OCI-LY7 (cell line): Measurements from ENCODE around the gene MINDY2. TPM values are rescaled to one million over a fixed set of nuclear protein-coding genes. Genes with fewer than 3 reads are reported as not detected.

ENCODE experiments used
- Bru-seq: library from RNA; stranded (reverse); fragments of 400-500 nt; gene quantifications from one replicate; lab custom pipeline; 2021; lab: Mats Ljungman, UMichigan
- BruChase-seq, 2 experiments: library from RNA; stranded (reverse); fragments of 400-500 nt; gene quantifications; one replicate each; lab custom pipeline; 2021; lab: Mats Ljungman, UMichigan
- BruUV-seq: library from RNA; stranded (reverse); fragments of 400-500 nt; replicated peaks from 2 replicates; lab custom pipeline; 2021; lab: Mats Ljungman, UMichigan
- CTCF ChIA-PET: fragments of 300-600 bp; sonication (Branson Sonifier 250); formaldehyde crosslinking; loops from one replicate; lab custom pipeline; 2022; ENCODE audit warnings: antibody characterized with exemption; ENCODE audit not compliant: unreplicated experiment; lab: Charles Lee
- POLR2A ChIA-PET: fragments of 300-600 bp; sonication (Branson Sonifier 250); formaldehyde crosslinking; loops from one replicate; lab custom pipeline; 2022; ENCODE audit warnings: antibody characterized with exemption; lab: Charles Lee
- DNase-seq: peaks from one replicate; pipeline ENCODE4 v3.0.0-alpha.2; 2015; ENCODE audit warnings: low spot score
- H2AFZ ChIP-seq: fragments of 200-600 bp; sonication (generic), shearing (Covaris generic); 2 replicates; pipeline ENCODE4 v1.6.1; 2014; ENCODE audit warnings: mild to moderate bottlenecking, antibody characterized with exemption, low read length, moderate library complexity
- H3K27ac ChIP-seq: fragments of 200-600 bp; sonication (generic); 2 replicates; pipeline ENCODE4 v1.5.1; 2014; ENCODE audit warnings: mixed run types, low read depth, mild to moderate bottlenecking, moderate library complexity, low read length, inconsistent platforms; ENCODE audit not compliant: poor library complexity, severe bottlenecking
- H3K36me3 ChIP-seq: fragments of 200-600 bp; sonication (generic); 2 replicates; pipeline ENCODE4 v1.6.1; 2014; ENCODE audit warnings: mild to moderate bottlenecking, antibody characterized with exemption, low read length, moderate library complexity, mixed read lengths; ENCODE audit not compliant: insufficient read depth
- H3K4me1 ChIP-seq: fragments of 200-600 bp; sonication (generic); 2 replicates; pipeline ENCODE4 v1.5.1; 2014; ENCODE audit warnings: mild to moderate bottlenecking, low read length; ENCODE audit not compliant: insufficient read depth, poor library complexity, severe bottlenecking
- H3K4me2 ChIP-seq: fragments of 200-600 bp; sonication (generic); 2 replicates; pipeline ENCODE4 v1.6.1; 2014; ENCODE audit warnings: mild to moderate bottlenecking, low read length
- H3K4me3 ChIP-seq: fragments of 200-600 bp; sonication (generic); 2 replicates; pipeline ENCODE4 v1.5.1; 2014; ENCODE audit warnings: mild to moderate bottlenecking, low read depth, low read length; ENCODE audit not compliant: poor library complexity, severe bottlenecking
- H3K79me2 ChIP-seq: fragments of 200-600 bp; sonication (generic); 2 replicates; pipeline ENCODE4 v1.6.1; 2016; ENCODE audit warnings: low read depth, mild to moderate bottlenecking, low read length, moderate library complexity, mixed read lengths; ENCODE audit not compliant: insufficient read depth
- H3K9me2 ChIP-seq: fragments of 200-600 bp; sonication (generic); 2 replicates; pipeline ENCODE4 v1.6.1; 2016; ENCODE audit warnings: mild to moderate bottlenecking, low read length, mixed read lengths; ENCODE audit not compliant: insufficient read depth
- H3K9me3 ChIP-seq: fragments of 200-600 bp; sonication (generic); 2 replicates; pipeline ENCODE4 v1.6.1; 2014; ENCODE audit warnings: mild to moderate bottlenecking, mixed run types, low read length, mixed read lengths
- H4K20me1 ChIP-seq: fragments of 200-600 bp; sonication (generic); 2 replicates; pipeline ENCODE4 v1.6.1; 2014; ENCODE audit warnings: mild to moderate bottlenecking, antibody characterized with exemption, low read length, moderate library complexity, mixed read lengths; ENCODE audit not compliant: insufficient read depth
- EZH2phosphoT487 ChIP-seq: fragments of 200-600 bp; sonication (generic); IDR thresholded peaks from 2 replicates; pipeline ENCODE4 v1.6.1; 2018; ENCODE audit warnings: low read depth, borderline replicate concordance, mild to moderate bottlenecking, mixed run types, antibody characterized with exemption, low read length, moderate library complexity, mixed read lengths
- intact Hi-C: fragments of 100-400 bp; cut with micrococcal nuclease; formaldehyde crosslinking; loops from one replicate; pipeline ENCODE4 v1.10.0; 2022; ENCODE audit not compliant: unreplicated experiment
- long read RNA-seq: library from polyadenylated mRNA; stranded (forward); transcript quantifications from one replicate; pipeline ENCODE4 v2.0.0, GENCODE V29; 2022
- total RNA-seq, 2 experiments: library from RNA; depleted of rRNA in 1 of 2; stranded (reverse); fragments of >200 nt in 1 of 2; shearing (Covaris generic) in 1 of 2; gene quantifications; 2 replicates each; pipeline ENCODE4 v1.2.3, GENCODE V29; 2014 to 2022
- TF ChIP-seq, protein P1 (sequence below): fragments of 200-600 bp; sonication (generic); conservative IDR thresholded peaks from 2 replicates; pipeline ENCODE4 v1.5.1; 2014; ENCODE audit warnings: mild to moderate bottlenecking, antibody characterized with exemption, low read length, moderate library complexity, mixed read lengths

MINDY2 gene
- total RNA-seq (2014; rRNA removed; shearing (Covaris generic)) (9.9 and 10.5 TPM in 2 replicates), total RNA-seq (2022) (14.1 and 15.7 TPM in 2 replicates), Bru-seq, nascent RNA (percentile 60 among the genes with signal in this experiment), BruChase-seq, experiment 1, labeled RNA remaining after a 6-hour chase (percentile 62 among the genes with signal in this experiment), BruChase-seq, experiment 2, labeled RNA remaining after a 2-hour chase (percentile 63 among the genes with signal in this experiment)
- long read RNA-seq, full-length matches to known transcripts: 5 of 37 reads
- long read RNA-seq, partial matches to known transcripts: 0 of 37 reads
- long read RNA-seq, other reads (novel, unspliced or antisense): 32 of 37 reads

DNA sequence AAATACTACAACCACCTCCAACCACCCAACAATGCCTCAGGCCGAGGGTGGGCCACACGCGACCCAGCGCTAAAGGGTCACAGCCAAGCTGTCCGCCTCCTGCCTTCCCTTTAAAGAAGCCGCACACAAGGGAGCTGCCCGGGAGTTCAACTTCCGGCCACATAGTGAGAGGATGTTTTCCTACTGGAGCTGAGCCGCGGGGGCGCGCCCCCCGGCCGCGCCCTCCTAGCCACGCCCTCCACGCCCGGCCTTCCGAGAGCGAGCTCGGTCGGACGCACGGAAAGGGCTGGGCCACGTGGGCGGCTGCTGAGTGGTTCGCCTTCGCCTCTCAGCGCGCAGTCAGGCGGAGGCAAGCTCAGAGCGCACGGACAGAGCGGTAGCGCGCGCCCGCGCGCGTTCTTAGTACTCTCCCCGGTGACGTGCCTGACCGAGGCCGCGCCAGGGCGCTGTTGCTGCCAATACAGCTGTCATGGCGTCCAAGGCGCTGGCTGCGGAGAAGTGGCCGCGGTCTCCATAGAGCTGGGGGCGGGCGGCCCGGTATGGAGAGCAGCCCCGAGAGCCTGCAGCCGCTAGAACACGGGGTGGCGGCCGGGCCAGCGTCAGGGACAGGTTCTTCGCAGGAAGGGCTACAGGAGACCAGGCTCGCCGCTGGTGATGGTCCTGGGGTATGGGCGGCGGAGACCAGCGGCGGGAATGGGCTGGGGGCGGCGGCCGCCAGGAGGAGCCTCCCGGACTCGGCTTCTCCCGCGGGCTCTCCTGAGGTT, at the start of gene MINDY2:
Gene MINDY2, plus strand, starts transcription at position 446 of the 764 bp plus-strand sequence. Its CDS starts 94 bp downstream, at position 540.
- POLR2A ChIA-PET: interaction anchor here (0.6 to 2.5 kb wide), 26 partner anchors 10 to 1627 kb away, joined by 3 to 30 read pairs (median 4); partner anchors contain the start of genes ADAM10 and SLTM
- Histone ChIP-seq H3K9me3 (no peaks in the 10 kb centered on the region), H3K4me1 (peaks cover 31% of the 10 kb centered on the region), H2AFZ (peak within 1 kb of the TSS; percentile 98), H4K20me1 (no peaks in the 10 kb centered on the region), H3K9me2 (no peaks in the 10 kb centered on the region), H3K36me3 (no peaks in the 10 kb centered on the region), H3K79me2 (peaks cover 14% of the 10 kb centered on the region; the same call in 1 of the 2 replicates), H3K4me3 (peak within 1 kb of the TSS; percentile 90), H3K27ac (peak within 1 kb of the TSS; percentile 59), H3K4me2 (peak within 1 kb of the TSS; percentile 95)
- CTCF ChIA-PET: interaction anchor here (0.6 to 2.5 kb wide), 5 partner anchors 15 to 559 kb away, joined by 3 to 10 read pairs (median 4); no protein-coding TSS in a partner anchor
- no TSS peak for BruUV-seq
- intact Hi-C loops: loop anchor here (1.0 to 5.0 kb wide), 3 partner anchors 23 to 499 kb away; partner anchors contain the start of gene SLTM
- peak; percentile 99 for DNase-seq
- TF ChIP-seq EZH2phosphoT487: no peak
- TF ChIP-seq, protein P1, sequence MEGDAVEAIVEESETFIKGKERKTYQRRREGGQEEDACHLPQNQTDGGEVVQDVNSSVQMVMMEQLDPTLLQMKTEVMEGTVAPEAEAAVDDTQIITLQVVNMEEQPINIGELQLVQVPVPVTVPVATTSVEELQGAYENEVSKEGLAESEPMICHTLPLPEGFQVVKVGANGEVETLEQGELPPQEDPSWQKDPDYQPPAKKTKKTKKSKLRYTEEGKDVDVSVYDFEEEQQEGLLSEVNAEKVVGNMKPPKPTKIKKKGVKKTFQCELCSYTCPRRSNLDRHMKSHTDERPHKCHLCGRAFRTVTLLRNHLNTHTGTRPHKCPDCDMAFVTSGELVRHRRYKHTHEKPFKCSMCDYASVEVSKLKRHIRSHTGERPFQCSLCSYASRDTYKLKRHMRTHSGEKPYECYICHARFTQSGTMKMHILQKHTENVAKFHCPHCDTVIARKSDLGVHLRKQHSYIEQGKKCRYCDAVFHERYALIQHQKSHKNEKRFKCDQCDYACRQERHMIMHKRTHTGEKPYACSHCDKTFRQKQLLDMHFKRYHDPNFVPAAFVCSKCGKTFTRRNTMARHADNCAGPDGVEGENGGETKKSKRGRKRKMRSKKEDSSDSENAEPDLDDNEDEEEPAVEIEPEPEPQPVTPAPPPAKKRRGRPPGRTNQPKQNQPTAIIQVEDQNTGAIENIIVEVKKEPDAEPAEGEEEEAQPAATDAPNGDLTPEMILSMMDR: peak; percentile 53; the same call in 1 of the 2 replicates

- Histone ChIP-seq H3K4me3 (no peak overlapping the region), H2AFZ (no peak overlapping the region), H3K79me2 (peaks cover 94% of the 10 kb centered on the region), H4K20me1 (no peaks in the 10 kb centered on the region), H3K27ac (peak overlapping the region; percentile 40), H3K9me2 (no peaks in the 10 kb centered on the region), H3K36me3 (0 out of 2 replicates have a peak, but pooled peaks cover 3% of the 10 kb centered on the region), H3K4me2 (peak overlapping the region; percentile 46), H3K9me3 (no peaks in the 10 kb centered on the region), H3K4me1 (peaks cover 40% of the 10 kb centered on the region)
- peak; percentile 67 for DNase-seq
- intact Hi-C loops: no loop called here
- CTCF ChIA-PET: no interaction called here
- no TSS peak for BruUV-seq
- TF ChIP-seq EZH2phosphoT487: no peak
- TF ChIP-seq, protein P1: no peak
- POLR2A ChIA-PET: interaction anchor here (0.7 to 1.9 kb wide), 6 partner anchors 9 to 47 kb away, joined by 3 to 12 read pairs (median 4); partner anchors contain the start of gene MINDY2
Observed at GRCh38 chr15:58724466-58724865, 46.6 kb upstream of the MINDY2 start.
